ENCODE data around the gene TRAIP. TPM values are rescaled to one million over a fixed set of nuclear protein-coding genes. Genes with fewer than 3 reads are reported as not detected.

TRAIP gene
- polyA plus RNA-seq, 2 of the 4 experiments (the other 2 are of a cell fraction), result 10.2 to 10.7 TPM

DNA sequence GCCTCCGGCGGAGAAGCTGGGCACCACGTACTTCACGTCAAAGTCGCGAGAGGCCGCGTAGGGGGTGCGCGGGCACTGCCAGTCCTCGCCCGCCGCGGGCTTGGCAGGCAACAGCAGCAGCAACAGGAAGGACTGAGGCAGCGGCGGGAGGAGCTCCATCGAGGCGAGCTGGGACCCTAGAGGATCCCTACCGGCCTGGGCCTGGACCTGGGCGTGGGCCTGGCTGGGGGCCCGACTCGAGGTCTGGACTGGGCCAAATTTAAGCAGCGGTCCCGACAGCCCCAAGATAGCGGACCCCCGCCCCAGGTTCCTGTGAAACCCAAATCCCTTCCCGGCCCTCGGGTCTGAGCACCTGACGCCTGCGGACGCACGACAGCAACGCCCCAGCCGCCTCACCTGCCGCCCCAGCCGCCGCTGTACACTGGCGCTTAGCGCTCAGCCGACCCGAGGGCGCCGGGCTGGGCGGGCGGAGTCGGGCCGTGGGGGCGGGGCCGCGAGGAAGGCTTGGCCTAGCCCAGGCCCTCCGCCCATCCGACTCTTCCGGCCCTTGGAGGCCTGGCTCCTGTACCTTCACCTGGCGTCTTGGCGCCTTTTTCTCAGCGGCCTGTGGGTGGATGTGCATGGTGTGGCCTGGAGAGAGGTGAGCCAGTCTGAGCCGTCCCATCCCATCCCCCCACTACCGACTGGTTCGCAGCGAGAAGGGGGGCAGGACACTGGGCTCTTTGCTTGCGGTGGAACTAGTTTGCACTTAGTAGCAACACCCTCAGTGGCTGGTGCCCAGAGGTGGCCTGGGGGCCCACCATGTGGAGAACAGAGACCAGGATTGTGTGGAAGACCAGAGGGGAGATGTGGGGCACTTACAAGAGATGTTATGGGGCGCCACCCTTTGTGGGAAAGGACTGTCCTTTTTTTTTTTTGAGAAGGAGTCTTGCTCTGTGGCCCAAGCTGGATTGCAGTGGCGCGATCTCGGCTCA is 47.4 kb upstream of the TRAIP start, which contains the start of gene MST1R (continued):
- TF ChIP-seq PBX3 (IDR thresholded peaks at IDR 0.05), result no peak

DNA sequence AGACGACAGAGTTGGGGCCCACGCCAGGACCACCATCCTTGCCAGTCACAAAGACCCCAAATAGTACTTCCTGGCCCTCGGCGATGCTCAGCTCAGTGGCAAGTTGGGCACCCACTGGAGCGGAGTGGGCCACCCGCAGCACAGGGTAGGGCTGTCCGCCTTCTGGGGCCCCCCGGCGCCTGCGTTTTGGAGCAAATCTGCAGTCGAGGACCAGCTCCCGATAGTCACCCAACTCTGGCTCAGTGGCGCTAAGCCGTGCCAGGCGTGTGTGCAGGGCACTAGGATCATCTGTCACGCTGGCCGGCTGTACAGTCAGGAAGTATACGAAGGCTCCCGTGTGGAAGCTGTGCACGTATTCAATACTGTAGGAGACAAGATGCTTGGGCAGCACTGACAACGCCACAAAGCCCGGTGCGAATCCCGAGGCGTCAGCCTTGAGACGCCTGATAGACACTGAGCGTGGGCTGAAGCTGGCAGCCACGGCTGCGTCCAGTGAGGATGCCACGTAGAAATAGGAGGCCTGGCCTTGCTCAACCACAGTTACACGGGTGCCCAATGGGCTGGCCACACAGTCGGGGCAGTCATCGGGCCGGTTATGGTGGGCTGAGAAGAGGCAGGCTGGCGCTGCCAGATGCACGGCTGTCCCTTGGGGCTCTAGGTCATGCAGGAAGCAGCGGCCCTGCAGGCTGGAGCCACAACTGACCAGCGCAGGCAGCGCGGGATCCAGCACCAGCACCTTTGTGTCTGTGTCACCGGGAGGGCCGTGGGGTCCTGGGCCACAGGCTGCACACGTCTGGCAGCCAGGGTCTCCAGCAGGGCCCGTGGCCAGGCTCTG is 46.4 kb upstream of the TRAIP start:
- Histone ChIP-seq H3K4me1 (peaks cover 62% of the 10 kb centered on the region), H3K4me2 (peak overlapping the region; percentile 84), H3K27ac (peak overlapping the region; percentile 85 to 93), H3K4me3 (peak overlapping the region; percentile 34), H3K9me3 (no peaks in the 10 kb centered on the region)
- TF ChIP-seq TP53 (CRISPR knock-in tag; IDR thresholded peaks at IDR 0.05), result no peak
- no peak for TF ChIP-seq PHF8 (IDR thresholded peaks at IDR 0.05; ENCODE audit: borderline replicate concordance, low read depth)
- TF ChIP-seq, protein P1, sequence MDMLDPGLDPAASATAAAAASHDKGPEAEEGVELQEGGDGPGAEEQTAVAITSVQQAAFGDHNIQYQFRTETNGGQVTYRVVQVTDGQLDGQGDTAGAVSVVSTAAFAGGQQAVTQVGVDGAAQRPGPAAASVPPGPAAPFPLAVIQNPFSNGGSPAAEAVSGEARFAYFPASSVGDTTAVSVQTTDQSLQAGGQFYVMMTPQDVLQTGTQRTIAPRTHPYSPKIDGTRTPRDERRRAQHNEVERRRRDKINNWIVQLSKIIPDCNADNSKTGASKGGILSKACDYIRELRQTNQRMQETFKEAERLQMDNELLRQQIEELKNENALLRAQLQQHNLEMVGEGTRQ (IDR thresholded peaks at IDR 0.05), result no peak
- TF ChIP-seq E2F6 (IDR thresholded peaks at IDR 0.05; ENCODE audit: borderline replicate concordance, low read depth), result no peak
- TF ChIP-seq, protein P2, sequence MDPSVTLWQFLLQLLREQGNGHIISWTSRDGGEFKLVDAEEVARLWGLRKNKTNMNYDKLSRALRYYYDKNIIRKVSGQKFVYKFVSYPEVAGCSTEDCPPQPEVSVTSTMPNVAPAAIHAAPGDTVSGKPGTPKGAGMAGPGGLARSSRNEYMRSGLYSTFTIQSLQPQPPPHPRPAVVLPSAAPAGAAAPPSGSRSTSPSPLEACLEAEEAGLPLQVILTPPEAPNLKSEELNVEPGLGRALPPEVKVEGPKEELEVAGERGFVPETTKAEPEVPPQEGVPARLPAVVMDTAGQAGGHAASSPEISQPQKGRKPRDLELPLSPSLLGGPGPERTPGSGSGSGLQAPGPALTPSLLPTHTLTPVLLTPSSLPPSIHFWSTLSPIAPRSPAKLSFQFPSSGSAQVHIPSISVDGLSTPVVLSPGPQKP (IDR thresholded peaks at IDR 0.05; ENCODE audit: low read depth, low read length), result no peak
- TF ChIP-seq RFX5 (IDR thresholded peaks at IDR 0.05), result no peak
- TF ChIP-seq TFCP2L1 (CRISPR knock-in tag; IDR thresholded peaks at IDR 0.05), result no peak
- TF ChIP-seq HEYL (CRISPR knock-in tag; IDR thresholded peaks at IDR 0.05), result no peak
- TF ChIP-seq POLR2AphosphoS2 (conservative IDR thresholded peaks at IDR 0.05; ENCODE audit: low read length), result no peak
- TF ChIP-seq JUNB (IDR thresholded peaks at IDR 0.05), result no peak
- no peak for TF ChIP-seq NR3C1 (IDR thresholded peaks at IDR 0.05)
- no peak for TF ChIP-seq SMC3 (IDR thresholded peaks at IDR 0.05)
- no peak for TF ChIP-seq CEBPB (IDR thresholded peaks at IDR 0.05)
- no peak for TF ChIP-seq FOSB (CRISPR knock-in tag; IDR thresholded peaks at IDR 0.05)
- no peak for TF ChIP-seq BCL3 (IDR thresholded peaks at IDR 0.05)
- TF ChIP-seq CHD2 (IDR thresholded peaks at IDR 0.05; ENCODE audit: low read length, partially characterized antibody), result no peak
- TF ChIP-seq ZFP36 (IDR thresholded peaks at IDR 0.05; ENCODE audit: borderline replicate concordance, partially characterized antibody), result no peak
- no peak for TF ChIP-seq EHMT2 (IDR thresholded peaks at IDR 0.05; ENCODE audit: low read depth)
- DNase-seq (ENCODE audit: low read depth in 1 of 2, low spot score in 1 of 2), result no peak
- ChIA-PET POLR2A (no interaction called here), CTCF (interaction anchor here (1.1 to 4.9 kb wide), 5 partner anchors 22 to 100 kb away, joined by 3 to 46 read pairs (median 7); partner anchors contain the start of gene INKA1)
- FAIRE-seq, result no peak
- no peak for ATAC-seq
- 91% methylated on average over 30 of the region's 44 CpGs for WGBS (ENCODE audit: missing lambda C conversion rate)
